Thoracic aorta (tissue), 2 donors: ENCODE results near the gene ACTR8. TPM values are rescaled to one million over a fixed set of nuclear protein-coding genes. Genes with fewer than 3 reads are reported as not detected.

Experiments used
- ATAC-seq: fragments of 150-250 bp; one replicate; pipeline ENCODE4 v1.8.0; 2017; ENCODE audit warnings: low read depth; ENCODE audit not compliant: insufficient number of reproducible peaks, low FRiP score
- DNase-seq: peaks from one replicate; pipeline ENCODE4 v3.0.0-alpha.2; 2020; ENCODE audit warnings: low spot score
- H3K27ac ChIP-seq, 2 donors: fragments of 200-600 bp; sonication (generic); 1 replicate in 1 of 2; 2 replicates in 1 of 2; pipeline ENCODE4 v1.5.1; 2016; ENCODE audit warnings: mild to moderate bottlenecking in 2 of 2, moderate library complexity in 2 of 2
- H3K27me3 ChIP-seq: fragments of 200-600 bp; sonication (generic); replicated peaks from 2 replicates; pipeline ENCODE4 v1.6.0; 2016; ENCODE audit warnings: mild to moderate bottlenecking; ENCODE audit not compliant: insufficient read depth
- H3K36me3 ChIP-seq: fragments of 200-600 bp; sonication (generic); one replicate; pipeline ENCODE4 v1.5.1; 2016
- H3K4me1 ChIP-seq, 2 donors: fragments of 200-600 bp; sonication (generic); 1 replicate in 1 of 2; 2 replicates in 1 of 2; pipeline versions ENCODE4 v1.5.1 to v1.6.0; 2016; ENCODE audit warnings: low read depth in 2 of 2, mild to moderate bottlenecking in 1 of 2; ENCODE audit not compliant: control insufficient read depth in 1 of 2
- H3K4me3 ChIP-seq: fragments of 200-600 bp; sonication (generic); 2 replicates; pipeline ENCODE4 v1.5.1; 2016; ENCODE audit warnings: mild to moderate bottlenecking
- H3K9me3 ChIP-seq: fragments of 200-600 bp; sonication (generic); 2 replicates; pipeline ENCODE4 v1.5.1; 2016
- CTCF ChIP-seq: fragments of 200-600 bp; sonication (generic); IDR thresholded peaks from one replicate; pipeline ENCODE4 v1.5.1; 2019; ENCODE audit warnings: antibody characterized with exemption
- total RNA-seq, 2 donors: library from RNA; depleted of rRNA; stranded (reverse); fragments of >200 nt; gene quantifications; one replicate each; pipeline versions ENCODE4 v1.1.0 to v1.2.3, GENCODE V29; 2016

The ACTR8 gene
- total RNA-seq, 2 donors from 2014 or later: 13.1 to 22.8 TPM

- Histone ChIP-seq H3K4me1 (peaks cover 10 to 22% of the 10 kb centered on the region in 2 donors), H3K9me3 (no peaks in the 10 kb centered on the region), H3K27me3 (no peaks in the 10 kb centered on the region), H3K36me3 (peaks cover 11% of the 10 kb centered on the region), H3K4me3 (no peak overlapping the region), H3K27ac (no peak overlapping the region)
- ATAC-seq (no peak), DNase-seq (no peak)
- TF ChIP-seq CTCF: no peak
Measured at GRCh38 chr3:53884623-53885022, 2.7 kb upstream of the ACTR8 start.

GRCh38 chr3:53883008-53883407, 1.1 kb upstream of the ACTR8 start:
- ATAC-seq: no peak
- peaks cover 17% of the 10 kb centered on the region for H3K36me3 ChIP-seq
- H3K27ac ChIP-seq: peak overlapping the region in 1 of 2 donors; percentile 50

GRCh38 chr3:53880396-53881345, 1.3 kb downstream of the ACTR8 start:
- no peak for DNase-seq
- ATAC-seq: no peak
- H3K36me3 ChIP-seq: peaks cover 35% of the 10 kb centered on the region
- no peaks in the 10 kb centered on the region for H3K9me3 ChIP-seq
- H3K27ac ChIP-seq: no peak overlapping the region
- peak overlapping the region; percentile 98 for H3K4me3 ChIP-seq
- peaks cover 10 to 13% of the 10 kb centered on the region in 2 donors for H3K4me1 ChIP-seq
- no peak for TF ChIP-seq CTCF
- H3K27me3 ChIP-seq: no peaks in the 10 kb centered on the region

More at GRCh38 chr3:53883008-53883407, 1.1 kb upstream of the ACTR8 start:
- Histone ChIP-seq H3K4me3 (no peak overlapping the region), H3K27me3 (no peaks in the 10 kb centered on the region), H3K4me1 (peaks cover 10 to 13% of the 10 kb centered on the region in 2 donors), H3K9me3 (no peaks in the 10 kb centered on the region)
- DNase-seq: no peak
- TF ChIP-seq CTCF: no peak

GRCh38 chr3:53865732-53866499, 16.0 kb downstream of the ACTR8 start:
- H3K9me3 ChIP-seq: no peaks in the 10 kb centered on the region
- no peak overlapping the region for H3K4me3 ChIP-seq
- no peaks in the 10 kb centered on the region for H3K27me3 ChIP-seq
- no peak for TF ChIP-seq CTCF
- no peak for ATAC-seq
- no peak overlapping the region for H3K27ac ChIP-seq
- no peak for DNase-seq
- H3K4me1 ChIP-seq: no peaks in the 10 kb centered on the region
- peaks cover 59% of the 10 kb centered on the region for H3K36me3 ChIP-seq

GRCh38 chr3:53863145-53863544, 18.8 kb downstream of the ACTR8 start:
- Histone ChIP-seq H3K27me3 (no peaks in the 10 kb centered on the region), H3K36me3 (peaks cover 44% of the 10 kb centered on the region), H3K27ac (no peak overlapping the region), H3K9me3 (no peaks in the 10 kb centered on the region), H3K4me1 (no peaks in the 10 kb centered on the region), H3K4me3 (no peak overlapping the region)
- DNase-seq: no peak
- ATAC-seq: no peak
- TF ChIP-seq CTCF: no peak
